ENCODE data around the gene RPS27L.

GRCh38 chr15:63187589-63188226 is 30.4 kb upstream of the RPS27L start:
- no peak for TF ChIP-seq CTCF (IDR thresholded peaks at IDR 0.05; ENCODE audit: low read depth, low read length)
- TF ChIP-seq POLR2A (IDR thresholded peaks at IDR 0.05; ENCODE audit: extremely low read depth, insufficient read length): no peak
